ENCODE results near the gene ATG13. TPM values are rescaled to one million over a fixed set of nuclear protein-coding genes. Genes with fewer than 3 reads are reported as not detected.

ATG13 gene
- total RNA-seq, 4 donors from 2014 or later = 113 to 203 (median 139) TPM

GRCh38 chr11:46682773-46683752 lies 65.7 kb downstream of the ATG13 start:
- peaks cover 3 to 81% (median 45%) of the 10 kb centered on the region in 3 donors for H3K36me3 ChIP-seq
- H3K27me3 ChIP-seq = no peaks in the 10 kb centered on the region
- no peak for TF ChIP-seq CTCF (IDR thresholded peaks at IDR 0.05)
- TF ChIP-seq POLR2A (IDR thresholded peaks at IDR 0.05) = no peak
- no peak for TF ChIP-seq EP300 (IDR thresholded peaks at IDR 0.05)
- no peaks in the 10 kb centered on the region for H3K9me3 ChIP-seq
- H3K4me1 ChIP-seq = peaks cover 0 to 22% (median 9%) of the 10 kb centered on the region in 4 donors
- WGBS, 2 donors = 89 to 96% methylated on average over 11 of the region's 11 CpGs
- peak overlapping the region in 2 of 4 donors; percentile 59 to 79 for H3K27ac ChIP-seq
- no peak for DNase-seq (ENCODE audit: low spot score in 2 of 2)
- no peak overlapping the region for H3K4me3 ChIP-seq

GRCh38 chr11:46684367-46684766 lies 67.0 kb downstream of the ATG13 start:
- WGBS, 2 donors = 40 to 45% methylated on average over 3 of the region's 3 CpGs
- Histone ChIP-seq H3K4me1 (peaks cover 0 to 18% (median 9%) of the 10 kb centered on the region in 4 donors), H3K27me3 (no peaks in the 10 kb centered on the region), H3K27ac (peak overlapping the region in 2 of 4 donors; percentile 59 to 79), H3K4me3 (no peak overlapping the region), H3K36me3 (peaks cover 3 to 81% (median 35%) of the 10 kb centered on the region in 3 donors), H3K9me3 (no peaks in the 10 kb centered on the region)
- TF ChIP-seq CTCF (IDR thresholded peaks at IDR 0.05) (no peak), EP300 (IDR thresholded peaks at IDR 0.05) (no peak), POLR2A (IDR thresholded peaks at IDR 0.05) (no peak)
- no peak for DNase-seq (ENCODE audit: low spot score in 2 of 2)

GRCh38 chr11:46686886-46687795 lies 69.8 kb downstream of the ATG13 start:
- no peak overlapping the region for H3K4me3 ChIP-seq
- TF ChIP-seq CTCF (IDR thresholded peaks at IDR 0.05) (no peak), EP300 (IDR thresholded peaks at IDR 0.05) (no peak), POLR2A (IDR thresholded peaks at IDR 0.05) (no peak)
- peaks cover 0 to 18% (median 9%) of the 10 kb centered on the region in 4 donors for H3K4me1 ChIP-seq
- WGBS, 2 donors = 67 to 79% methylated on average over 15 of the region's 15 CpGs
- no peaks in the 10 kb centered on the region for H3K9me3 ChIP-seq
- no peaks in the 10 kb centered on the region for H3K27me3 ChIP-seq
- DNase-seq (ENCODE audit: low spot score in 2 of 2) = no peak
- H3K36me3 ChIP-seq = peaks cover 0 to 81% (median 19%) of the 10 kb centered on the region in 3 donors
- peak overlapping the region in 2 of 4 donors; percentile 2 to 42 for H3K27ac ChIP-seq

- Histone ChIP-seq H3K27ac (no peak overlapping the region), H3K4me1 (peaks cover 0 to 20% (median 0%) of the 10 kb centered on the region in 4 donors), H3K9me3 (no peaks in the 10 kb centered on the region), H3K4me3 (no peak overlapping the region), H3K27me3 (no peaks in the 10 kb centered on the region), H3K36me3 (peaks cover 2 to 100% (median 39%) of the 10 kb centered on the region in 3 donors)
- WGBS, 2 donors = 89 to 90% methylated on average over 1 of the region's 1 CpG
- no peak for DNase-seq (ENCODE audit: low spot score in 2 of 2)
- TF ChIP-seq POLR2A (IDR thresholded peaks at IDR 0.05) (no peak), CTCF (IDR thresholded peaks at IDR 0.05) (no peak), EP300 (IDR thresholded peaks at IDR 0.05) (no peak)
Observed at GRCh38 chr11:46690702-46691101, 73.3 kb downstream of the ATG13 start.
